GM12878 (cell line): Measurements from ENCODE around the gene DPEP1. TPM values are rescaled to one million over a fixed set of nuclear protein-coding genes. Genes with fewer than 3 reads are reported as not detected.

Experiments used
- ATAC-seq: fragments of 200-7000 bp; cut with Tn5 transposase; 3 replicates; pipeline ENCODE4 v1.9.1; 2020; ENCODE audit warnings: mild to moderate bottlenecking, moderate library complexity
- BruUV-seq: library from RNA; stranded (reverse); fragments of 400-500 nt; replicated peaks from 2 replicates; lab custom pipeline; 2021; lab: Mats Ljungman, UMichigan
- CTCF ChIA-PET: fragments of 300-600 bp; sonication (Branson Sonifier 250); formaldehyde crosslinking; extraction: SDS; loops from one replicate; lab custom pipeline; 2021; ENCODE audit warnings: inconsistent platforms; lab: Yijun Ruan, JAX
- POLR2A ChIA-PET: fragments of 350-600 bp; formaldehyde crosslinking; extraction: SDS; loops from one replicate; lab custom pipeline; 2021; ENCODE audit warnings: inconsistent platforms; lab: Charles Lee
- RAD21 ChIA-PET: fragments of 300-600 bp; sonication (Branson Sonifier 250); formaldehyde crosslinking; loops from one replicate; lab custom pipeline; 2023; ENCODE audit warnings: antibody characterized with exemption; ENCODE audit not compliant: unreplicated experiment; lab: Charles Lee
- SMC1A ChIA-PET: fragments of 300-600 bp; sonication (Branson Sonifier 250); formaldehyde crosslinking; loops from one replicate; lab custom pipeline; 2023; ENCODE audit not compliant: unreplicated experiment, uncharacterized antibody; lab: Charles Lee
- DNase-seq: peaks from one replicate; pipeline ENCODE4 v3.0.0-alpha.2; 2011; ENCODE audit warnings: low read depth, low spot score
- FAIRE-seq: peaks from 3 replicates; lab custom pipeline; 2011; peaks lifted over from hg19 to GRCh38; lab: Jason Lieb, UNC
- H2AFZ ChIP-seq: 2 replicates; pipeline ENCODE4 v1.6.0; 2011; ENCODE audit warnings: low read depth, low read length, control low read depth; ENCODE audit not compliant: control insufficient read depth
- H3K27ac ChIP-seq: 2 replicates; pipeline ENCODE4 v1.5.1; 2011; ENCODE audit warnings: control low read depth; ENCODE audit not compliant: control insufficient read depth, insufficient read depth
- H3K27me3 ChIP-seq, 2 experiments: replicated peaks in 1 of 2; 2 replicates each; pipeline versions ENCODE4 v1.6.0 to v1.6.1; 2011; ENCODE audit warnings: low read length in 1 of 2; ENCODE audit not compliant: control insufficient read depth in 2 of 2, insufficient read depth in 2 of 2
- H3K36me3 ChIP-seq, 2 experiments: 2 replicates each; pipeline ENCODE4 v1.5.1; 2011; ENCODE audit warnings: low read length in 1 of 2; ENCODE audit not compliant: control insufficient read depth in 2 of 2, insufficient read depth in 2 of 2
- H3K4me1 ChIP-seq: 2 replicates; pipeline ENCODE4 v1.6.1; 2011; ENCODE audit warnings: mild to moderate bottlenecking, low read length, moderate library complexity, mixed read lengths; ENCODE audit not compliant: control insufficient read depth, insufficient read depth
- H3K4me2 ChIP-seq: 2 replicates; pipeline ENCODE4 v1.6.0; 2011; ENCODE audit warnings: control low read depth; ENCODE audit not compliant: control insufficient read depth, insufficient read depth
- H3K4me3 ChIP-seq: fragments of 200-600 bp; sonication (generic); 2 replicates; pipeline ENCODE4 v1.5.1; 2016
- H3K79me2 ChIP-seq: 2 replicates; pipeline ENCODE4 v1.6.0; 2011; ENCODE audit warnings: low read length; ENCODE audit not compliant: control insufficient read depth, insufficient read depth
- H3K9ac ChIP-seq: 2 replicates; pipeline ENCODE4 v1.8.0; 2011; ENCODE audit warnings: low read length, control low read depth, mixed read lengths; ENCODE audit not compliant: control insufficient read depth, insufficient read depth
- H3K9me3 ChIP-seq: replicated peaks from 3 replicates; pipeline ENCODE4 v1.5.1; 2011; ENCODE audit warnings: mild to moderate bottlenecking, low read length; ENCODE audit not compliant: control insufficient read depth, insufficient read depth
- H4K20me1 ChIP-seq: 2 replicates; pipeline ENCODE4 v1.6.0; 2011; ENCODE audit not compliant: control insufficient read depth, insufficient read depth
- ESRRA ChIP-seq: IDR thresholded peaks from 2 replicates; pipeline ENCODE4 v1.6.1; 2012; ENCODE audit warnings: mild to moderate bottlenecking, low read length, improper control_type of control experiment
- POLR2A ChIP-seq: IDR thresholded peaks from 2 replicates; pipeline ENCODE4 v1.6.1; 2011; ENCODE audit warnings: low read depth, mild to moderate bottlenecking, low read length
- WGBS: methylation state at CpG from one replicate; pipeline ENCODE4 v1.1.6; 2016; ENCODE audit warnings: low lambda C conversion rate; ENCODE audit not compliant: insufficient replicate concordance, insufficient coverage; ENCODE audit errors: missing lambda C conversion rate; 5-methylcytosine and 5-hydroxymethylcytosine counted together
- in situ Hi-C: fragments of 300-500 bp; cut with MboI; formaldehyde crosslinking; loops from 9 replicates; pipeline ENCODE4 v1.14.3; 2018; ENCODE audit warnings: mixed read lengths
- intact Hi-C: fragments of 100-400 bp; cut with micrococcal nuclease; formaldehyde crosslinking; loops from one replicate; pipeline ENCODE4 v1.14.2; 2022; ENCODE audit not compliant: unreplicated experiment
- polyA plus RNA-seq, 11 experiments: library from polyadenylated mRNA; depleted of rRNA in 4 of 11; unstranded in 6 of 11; stranded (reverse) in 5 of 11; fragments of >200 nt; fragmentation: Nextera tagmentation in 4 of 11; fragmentation: Illumina TruSeq in 1 of 11; extraction: Ambion mirVana in 4 of 11; extraction: Trizol in 1 of 11; gene quantifications; 1 replicate in 1 of 11; 2 replicates in 10 of 11; pipeline versions ENCODE4 v1.2.1 to v1.2.3, GENCODE V29; 2011 to 2016; ENCODE audit warnings: inconsistent platforms in 2 of 11, missing spikeins in 2 of 11, low read depth in 1 of 11
- total RNA-seq, 4 experiments: library from RNA; depleted of rRNA in 3 of 4; stranded (reverse); fragments of >200 nt in 3 of 4; fragmentation: Illumina TruSeq in 1 of 4; extraction: Trizol in 1 of 4; gene quantifications; 2 replicates each; pipeline versions ENCODE4 v1.2.1 to v1.2.3, GENCODE V29; 2013 to 2021
- TF ChIP-seq, protein P1 (sequence below): fragments of 450-650 bp; IDR thresholded peaks from 2 replicates; pipeline ENCODE4 v1.6.1; 2017; ENCODE audit warnings: mild to moderate bottlenecking, moderate library complexity

Gene DPEP1
- total and polyA plus RNA-seq, 10 of the 15 experiments (the other 5 are each of a cell fraction or from before 2014, with no cell fraction given) = not detected

DNA sequence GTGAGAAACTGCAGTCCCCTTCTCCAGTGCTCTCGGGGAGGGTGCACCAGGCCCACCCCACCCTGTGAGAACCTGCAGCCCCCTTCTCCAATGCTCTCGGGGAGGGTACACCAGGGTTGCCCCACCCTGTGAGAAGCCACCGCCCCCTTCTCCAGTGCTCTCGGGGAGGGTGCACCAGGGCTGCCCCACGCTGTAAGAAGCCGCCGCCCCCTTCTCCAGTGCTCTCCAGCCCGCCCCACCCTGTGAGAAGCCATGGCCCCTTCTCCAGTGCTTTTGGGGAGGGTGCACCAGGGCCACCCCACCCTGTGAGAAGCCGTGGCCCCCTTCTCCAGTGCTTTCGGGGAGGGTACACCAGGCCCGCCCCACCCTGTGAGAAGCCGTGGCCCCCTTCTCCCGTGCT, 56.3 kb downstream of the DPEP1 start:
- Histone ChIP-seq H3K79me2 (no peaks in the 10 kb centered on the region), H3K4me2 (no peak overlapping the region), H3K27me3 (no peaks in the 10 kb centered on the region), H3K4me1 (no peaks in the 10 kb centered on the region), H3K4me3 (no peak overlapping the region), H4K20me1 (no peaks in the 10 kb centered on the region), H3K27ac (no peak overlapping the region), H2AFZ (no peak overlapping the region), H3K36me3 (no peaks in the 10 kb centered on the region), H3K9ac (no peak overlapping the region), H3K9me3 (no peaks in the 10 kb centered on the region; the same call in 2 of the 3 replicates)
- FAIRE-seq (no peak), DNase-seq (no peak), ATAC-seq (no peak)
- CTCF ChIA-PET = no interaction called here
- TF ChIP-seq POLR2A = 0 out of 2 replicates have a peak, but pooled peaks have one; percentile 4
- TF ChIP-seq ESRRA = no peak
- TF ChIP-seq, protein P1, sequence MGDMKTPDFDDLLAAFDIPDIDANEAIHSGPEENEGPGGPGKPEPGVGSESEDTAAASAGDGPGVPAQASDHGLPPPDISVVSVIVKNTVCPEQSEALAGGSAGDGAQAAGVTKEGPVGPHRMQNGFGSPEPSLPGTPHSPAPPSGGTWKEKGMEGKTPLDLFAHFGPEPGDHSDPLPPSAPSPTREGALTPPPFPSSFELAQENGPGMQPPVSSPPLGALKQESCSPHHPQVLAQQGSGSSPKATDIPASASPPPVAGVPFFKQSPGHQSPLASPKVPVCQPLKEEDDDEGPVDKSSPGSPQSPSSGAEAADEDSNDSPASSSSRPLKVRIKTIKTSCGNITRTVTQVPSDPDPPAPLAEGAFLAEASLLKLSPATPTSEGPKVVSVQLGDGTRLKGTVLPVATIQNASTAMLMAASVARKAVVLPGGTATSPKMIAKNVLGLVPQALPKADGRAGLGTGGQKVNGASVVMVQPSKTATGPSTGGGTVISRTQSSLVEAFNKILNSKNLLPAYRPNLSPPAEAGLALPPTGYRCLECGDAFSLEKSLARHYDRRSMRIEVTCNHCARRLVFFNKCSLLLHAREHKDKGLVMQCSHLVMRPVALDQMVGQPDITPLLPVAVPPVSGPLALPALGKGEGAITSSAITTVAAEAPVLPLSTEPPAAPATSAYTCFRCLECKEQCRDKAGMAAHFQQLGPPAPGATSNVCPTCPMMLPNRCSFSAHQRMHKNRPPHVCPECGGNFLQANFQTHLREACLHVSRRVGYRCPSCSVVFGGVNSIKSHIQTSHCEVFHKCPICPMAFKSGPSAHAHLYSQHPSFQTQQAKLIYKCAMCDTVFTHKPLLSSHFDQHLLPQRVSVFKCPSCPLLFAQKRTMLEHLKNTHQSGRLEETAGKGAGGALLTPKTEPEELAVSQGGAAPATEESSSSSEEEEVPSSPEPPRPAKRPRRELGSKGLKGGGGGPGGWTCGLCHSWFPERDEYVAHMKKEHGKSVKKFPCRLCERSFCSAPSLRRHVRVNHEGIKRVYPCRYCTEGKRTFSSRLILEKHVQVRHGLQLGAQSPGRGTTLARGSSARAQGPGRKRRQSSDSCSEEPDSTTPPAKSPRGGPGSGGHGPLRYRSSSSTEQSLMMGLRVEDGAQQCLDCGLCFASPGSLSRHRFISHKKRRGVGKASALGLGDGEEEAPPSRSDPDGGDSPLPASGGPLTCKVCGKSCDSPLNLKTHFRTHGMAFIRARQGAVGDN = no peak
- intact Hi-C loops = no loop called here
- in situ Hi-C loops = no loop called here
- SMC1A ChIA-PET = no interaction called here
- POLR2A ChIA-PET = no interaction called here
- RAD21 ChIA-PET = no interaction called here
- WGBS = 80% methylated on average over 5 of the region's 13 CpGs
- BruUV-seq = no TSS peak
